T-cell (primary cell): Measurements from ENCODE around the gene FTCD. TPM values are rescaled to one million over a fixed set of nuclear protein-coding genes. Genes with fewer than 3 reads are reported as not detected.

ENCODE experiments used
- ATAC-seq, 4 experiments: fragments of 200-7000 bp in 3 of 4; fragments of 150-1000 bp in 1 of 4; cut with Tn5 transposase; replicated peaks in 1 of 4; 1 replicate in 3 of 4; 2 replicates in 1 of 4; pipeline ENCODE4 v1.10.0; 2021; ENCODE audit warnings: moderate library complexity in 3 of 4, mild to moderate bottlenecking in 2 of 4, moderate number of reproducible peaks in 1 of 4
- CTCF ChIA-PET, 2 donors: fragments of 300-600 bp; sonication (Branson Sonifier 250); formaldehyde crosslinking; loops; one replicate each; lab custom pipeline; 2022; ENCODE audit warnings: antibody characterized with exemption in 2 of 2; lab: Charles Lee
- POLR2A ChIA-PET, 2 donors: fragments of 300-600 bp; sonication (Branson Sonifier 250); formaldehyde crosslinking; loops; one replicate each; lab custom pipeline; 2022; ENCODE audit warnings: antibody characterized with exemption in 2 of 2; lab: Charles Lee
- DNase-seq, 35 experiments: peaks; one replicate each; pipeline versions ENCODE4 v3.0.0 to v3.0.0-alpha.2; 2013 to 2023
- H3K27ac ChIP-seq: one replicate; pipeline ENCODE4 v1.5.1; 2013; ENCODE audit warnings: low read length
- H3K27me3 ChIP-seq, 2 experiments: replicated peaks in 1 of 2; 1 replicate in 1 of 2; 2 replicates in 1 of 2; pipeline versions ENCODE4 v1.6.1 to v1.7.0; 2013; ENCODE audit warnings: low read length in 1 of 2, mixed read lengths in 1 of 2; ENCODE audit not compliant: control insufficient read depth in 2 of 2, insufficient read depth in 2 of 2; ENCODE audit errors: extremely low read depth in 1 of 2
- H3K36me3 ChIP-seq, 2 donors: 1 replicate in 1 of 2; 2 replicates in 1 of 2; pipeline versions ENCODE4 v1.6.1 to v1.7.0; 2013; ENCODE audit warnings: low read length in 1 of 2; ENCODE audit not compliant: control insufficient read depth in 2 of 2, insufficient read depth in 1 of 2; ENCODE audit errors: extremely low read depth in 1 of 2
- H3K4me1 ChIP-seq, 2 experiments: 1 replicate in 1 of 2; 2 replicates in 1 of 2; pipeline versions ENCODE4 v1.6.1 to v1.7.0; 2013; ENCODE audit warnings: low read length in 2 of 2, mixed read lengths in 1 of 2; ENCODE audit not compliant: insufficient read depth in 2 of 2, control insufficient read depth in 1 of 2; ENCODE audit errors: extremely low read depth in 1 of 2
- H3K4me3 ChIP-seq, 2 donors: 1 replicate in 1 of 2; 2 replicates in 1 of 2; pipeline versions ENCODE4 v1.5.1 to v1.7.0; 2013; ENCODE audit warnings: mild to moderate bottlenecking in 2 of 2, low read length in 1 of 2, moderate library complexity in 1 of 2; ENCODE audit not compliant: control insufficient read depth in 1 of 2; ENCODE audit errors: extremely low read depth in 1 of 2
- H3K9me3 ChIP-seq: 2 replicates; pipeline ENCODE4 v1.7.0; 2013
- H3K27ac Mint-ChIP-seq, 2 donors: one replicate each; pipeline ENCODE4 v1.8.0; 2020 to 2021; ENCODE audit warnings: mild to moderate bottlenecking in 2 of 2, mixed read lengths in 2 of 2
- H3K27me3 Mint-ChIP-seq, 2 donors: one replicate each; pipeline ENCODE4 v1.8.0; 2021 to 2022; ENCODE audit warnings: mixed read lengths in 2 of 2
- H3K36me3 Mint-ChIP-seq: one replicate; pipeline ENCODE4 v1.8.0; 2021; ENCODE audit warnings: mixed read lengths
- H3K4me1 Mint-ChIP-seq, 3 donors: one replicate each; pipeline ENCODE4 v1.8.0; 2020 to 2022; ENCODE audit warnings: mixed read lengths in 3 of 3, mild to moderate bottlenecking in 1 of 3
- H3K4me3 Mint-ChIP-seq, 3 donors: one replicate each; pipeline ENCODE4 v1.8.0; 2020 to 2022; ENCODE audit warnings: mild to moderate bottlenecking in 3 of 3, mixed read lengths in 3 of 3, moderate library complexity in 3 of 3
- H3K9me3 Mint-ChIP-seq, 3 donors: one replicate each; pipeline ENCODE4 v1.8.0; 2020 to 2022; ENCODE audit warnings: mixed read lengths in 3 of 3
- WGBS: methylation state at CpG from one replicate; pipeline ENCODE4 v1.1.5; 2013; ENCODE audit warnings: missing lambda C conversion rate; ENCODE audit not compliant: insufficient coverage; 5-methylcytosine and 5-hydroxymethylcytosine counted together
- total RNA-seq, 35 experiments: library from RNA in 6 of 35; stranded (reverse) in 6 of 35; fragments of 120-200 nt in 1 of 35; gene quantifications; one replicate each; pipeline versions ENCODE4 v1.2.1 to v1.2.4 and lab custom pipeline; 2013 to 2026

Gene FTCD
- total RNA-seq, 5 donors from 2014 or later (not counting 1 experiment from before 2014, with no cell fraction given), result 0.95 to 6.1 (median 2.5) TPM; not detected in 1

DNA sequence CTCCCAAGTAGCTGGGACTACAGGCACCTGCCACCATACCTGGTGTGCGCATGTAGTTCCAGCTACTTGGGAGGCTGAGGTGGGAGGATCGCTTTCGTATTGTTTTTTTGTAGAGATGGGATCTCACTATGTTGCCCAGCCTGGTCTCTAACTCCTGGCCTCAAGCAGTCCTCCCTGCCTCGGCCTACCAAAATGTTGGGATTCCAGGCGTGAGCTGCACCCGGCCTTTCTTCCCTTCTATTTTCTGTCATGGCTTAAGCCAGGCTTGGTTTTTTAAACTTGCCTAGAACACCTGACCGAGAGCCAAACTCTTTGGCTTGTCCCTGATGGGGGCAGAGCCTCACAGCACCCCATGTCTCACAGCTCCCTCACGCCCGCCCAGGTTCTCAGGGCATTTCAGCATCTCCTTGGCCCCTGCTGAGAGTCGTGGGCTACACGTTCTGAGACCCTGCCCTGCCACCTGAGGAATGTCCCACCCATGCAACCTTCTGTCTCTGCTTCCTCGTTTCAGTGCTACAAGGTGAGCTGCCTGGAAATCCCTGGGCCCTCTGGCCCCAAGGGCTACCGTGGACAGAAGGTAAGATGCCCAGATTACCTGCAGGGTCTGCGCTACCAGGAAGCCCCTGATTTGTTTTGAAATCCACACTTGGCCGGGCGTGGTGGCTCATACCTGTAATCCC lies 41.7 kb downstream of the FTCD start:
- DNase-seq (peak in 1 of 35 experiments; percentile 9), ATAC-seq (no peak)
- Histone ChIP-seq H3K9me3 (no peaks in the 10 kb centered on the region), H3K4me3 (no peak overlapping the region), H3K4me1 (no peaks in the 10 kb centered on the region), H3K27ac (no peak overlapping the region), H3K36me3 (peaks cover 3 to 5% of the 10 kb centered on the region in 2 donors), H3K27me3 (peaks cover 0 to 8% of the 10 kb centered on the region in 2 experiments)
- H3K4me1 Mint-ChIP-seq, result no peaks in the 10 kb centered on the region
- no peak overlapping the region for H3K4me3 Mint-ChIP-seq
- H3K36me3 Mint-ChIP-seq, result peaks cover 4% of the 10 kb centered on the region
- no peaks in the 10 kb centered on the region for H3K27me3 Mint-ChIP-seq
- WGBS, result 87% methylated on average over 13 of the region's 16 CpGs
- no peaks in the 10 kb centered on the region for H3K9me3 Mint-ChIP-seq
- CTCF ChIA-PET, result no interaction called here
- POLR2A ChIA-PET, result no interaction called here
- no peak overlapping the region for H3K27ac Mint-ChIP-seq

DNA sequence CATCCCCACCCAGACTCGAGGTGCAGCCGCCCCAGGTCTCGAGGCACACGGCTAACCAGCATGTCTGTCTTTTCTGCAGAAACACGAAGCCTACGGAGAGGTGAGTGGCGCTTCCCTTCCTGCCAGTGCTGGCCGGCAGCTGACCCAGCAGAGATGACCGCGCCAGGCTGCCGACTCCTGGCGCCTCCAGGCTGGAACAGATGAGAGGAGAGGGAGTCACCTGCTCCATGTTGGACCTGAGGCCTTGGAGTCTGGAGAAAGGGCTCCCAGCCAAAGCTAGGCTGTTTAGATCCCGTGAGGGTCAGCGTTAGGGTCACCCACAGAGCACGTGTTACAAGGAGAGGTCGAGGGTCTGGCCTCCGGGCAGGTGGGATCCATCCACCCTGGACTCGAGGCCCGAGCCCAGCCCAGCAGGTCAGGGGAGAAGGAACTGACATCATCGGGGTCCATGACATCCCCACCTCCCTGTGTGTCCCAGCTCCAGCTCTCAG lies 42.6 kb downstream of the FTCD start:
- H3K27me3 Mint-ChIP-seq, result peaks cover 0 to 2% of the 10 kb centered on the region in 2 donors
- 97% methylated on average over 13 of the region's 20 CpGs for WGBS
- peaks cover 0 to 9% (median 6%) of the 10 kb centered on the region in 3 donors for H3K9me3 Mint-ChIP-seq
- ChIA-PET CTCF (no interaction called here), POLR2A (no interaction called here)
- Histone ChIP-seq H3K27ac (no peak overlapping the region), H3K4me1 (no peaks in the 10 kb centered on the region), H3K27me3 (peaks cover 0 to 8% of the 10 kb centered on the region in 2 experiments), H3K36me3 (peaks cover 3 to 5% of the 10 kb centered on the region in 2 donors), H3K9me3 (no peaks in the 10 kb centered on the region), H3K4me3 (no peak overlapping the region)
- DNase-seq (peak in 2 of 35 experiments; percentile 3 to 22), ATAC-seq (no peak)
- no peaks in the 10 kb centered on the region for H3K4me1 Mint-ChIP-seq
- H3K36me3 Mint-ChIP-seq, result peaks cover 10% of the 10 kb centered on the region
- no peak overlapping the region for H3K4me3 Mint-ChIP-seq
- no peak overlapping the region for H3K27ac Mint-ChIP-seq

GRCh38 chr21:46111857-46112724 lies 43.3 kb downstream of the FTCD start:
- Mint-ChIP-seq H3K4me1 (no peaks in the 10 kb centered on the region), H3K27ac (no peak overlapping the region), H3K27me3 (peaks cover 0 to 4% of the 10 kb centered on the region in 2 donors), H3K4me3 (no peak overlapping the region), H3K9me3 (peaks cover 0 to 15% (median 6%) of the 10 kb centered on the region in 3 donors), H3K36me3 (peaks cover 10% of the 10 kb centered on the region)
- Histone ChIP-seq H3K9me3 (no peaks in the 10 kb centered on the region), H3K4me1 (no peaks in the 10 kb centered on the region), H3K27ac (no peak overlapping the region), H3K4me3 (no peak overlapping the region), H3K27me3 (peaks cover 0 to 8% of the 10 kb centered on the region in 2 experiments), H3K36me3 (peaks cover 3 to 5% of the 10 kb centered on the region in 2 donors)
- 94% methylated on average over 68 of the region's 69 CpGs for WGBS
- ChIA-PET POLR2A (no interaction called here), CTCF (no interaction called here)
- DNase-seq (peak in 2 of 35 experiments; percentile 3 to 16), ATAC-seq (no peak)

- no peak overlapping the region for H3K4me3 Mint-ChIP-seq
- peaks cover 10% of the 10 kb centered on the region for H3K36me3 Mint-ChIP-seq
- DNase-seq, result peak in 2 of 35 experiments; percentile 3 to 20
- CTCF ChIA-PET, result no interaction called here
- peaks cover 0 to 17% (median 6%) of the 10 kb centered on the region in 3 donors for H3K9me3 Mint-ChIP-seq
- no peak overlapping the region for H3K27ac ChIP-seq
- no peaks in the 10 kb centered on the region for H3K9me3 ChIP-seq
- H3K27ac Mint-ChIP-seq, result no peak overlapping the region
- ATAC-seq, result no peak
- WGBS, result 79% methylated on average over 8 of the region's 12 CpGs
- H3K4me3 ChIP-seq, result no peak overlapping the region
- no peaks in the 10 kb centered on the region for H3K4me1 ChIP-seq
- peaks cover 3 to 5% of the 10 kb centered on the region in 2 donors for H3K36me3 ChIP-seq
- H3K4me1 Mint-ChIP-seq, result no peaks in the 10 kb centered on the region
- H3K27me3 Mint-ChIP-seq, result peaks cover 0 to 4% of the 10 kb centered on the region in 2 donors
- H3K27me3 ChIP-seq, result peaks cover 0 to 8% of the 10 kb centered on the region in 2 experiments
- POLR2A ChIA-PET, result no interaction called here
These were observed 44.2 kb downstream of the FTCD start for GRCh38 chr21:46111193-46111571.

GRCh38 chr21:46110499-46111192 lies 44.7 kb downstream of the FTCD start:
- H3K4me3 ChIP-seq, result no peak overlapping the region
- WGBS, result 92% methylated on average over 11 of the region's 20 CpGs
- no peaks in the 10 kb centered on the region for H3K9me3 ChIP-seq
- POLR2A ChIA-PET, result no interaction called here
- Mint-ChIP-seq H3K4me3 (no peak overlapping the region), H3K4me1 (no peaks in the 10 kb centered on the region), H3K27me3 (peaks cover 0 to 4% of the 10 kb centered on the region in 2 donors), H3K36me3 (peaks cover 10% of the 10 kb centered on the region), H3K27ac (no peak overlapping the region), H3K9me3 (peaks cover 0 to 17% (median 6%) of the 10 kb centered on the region in 3 donors)
- ATAC-seq (no peak), DNase-seq (peak in 1 of 35 experiments; percentile 14)
- peaks cover 0 to 8% of the 10 kb centered on the region in 2 experiments for H3K27me3 ChIP-seq
- CTCF ChIA-PET, result interaction anchor here in 1 of 2 donors (0.6 kb wide), 1 partner anchor 9 kb away, joined by 3 read pairs; no protein-coding TSS in a partner anchor
- no peak overlapping the region for H3K27ac ChIP-seq
- no peaks in the 10 kb centered on the region for H3K4me1 ChIP-seq
- peaks cover 3 to 5% of the 10 kb centered on the region in 2 donors for H3K36me3 ChIP-seq
